ENCODE results near the gene IFI35. TPM values are rescaled to one million over a fixed set of nuclear protein-coding genes. Genes with fewer than 3 reads are reported as not detected.

IFI35 gene
- total and polyA plus RNA-seq, 4 donors = 24.8 to 45.2 (median 34.7) TPM

- ATAC-seq (ENCODE audit: low FRiP score) = no peak
- no peaks in the 10 kb centered on the region for H3K27me3 ChIP-seq (ENCODE audit: control insufficient read depth in 1 of 2, insufficient read depth in 2 of 2, low read length in 1 of 2)
- no peaks in the 10 kb centered on the region for H3K4me1 ChIP-seq (ENCODE audit: control insufficient read depth in 1 of 2, insufficient read depth in 2 of 2, low read length in 2 of 2)
- WGBS, 2 donors = 86 to 87% methylated on average over 5 of the region's 5 CpGs
- no peaks in the 10 kb centered on the region for H3K9me3 ChIP-seq (ENCODE audit: control insufficient read depth, low read length)
- DNase-seq = no peak
- no peak overlapping the region for H3K4me3 ChIP-seq (ENCODE audit: low read length in 2 of 2)
- no peaks in the 10 kb centered on the region for H3K36me3 ChIP-seq (ENCODE audit: control insufficient read depth in 1 of 2, insufficient read depth in 2 of 2, low read length in 1 of 2)
- no peak overlapping the region for H3K27ac ChIP-seq (ENCODE audit: low read depth in 1 of 2, low read length in 2 of 2)
- intact Hi-C loops (cut with DNase I) = no loop called here
These were observed 4.2 kb downstream of the IFI35 start for GRCh38 chr17:43010667-43011308.

DNA sequence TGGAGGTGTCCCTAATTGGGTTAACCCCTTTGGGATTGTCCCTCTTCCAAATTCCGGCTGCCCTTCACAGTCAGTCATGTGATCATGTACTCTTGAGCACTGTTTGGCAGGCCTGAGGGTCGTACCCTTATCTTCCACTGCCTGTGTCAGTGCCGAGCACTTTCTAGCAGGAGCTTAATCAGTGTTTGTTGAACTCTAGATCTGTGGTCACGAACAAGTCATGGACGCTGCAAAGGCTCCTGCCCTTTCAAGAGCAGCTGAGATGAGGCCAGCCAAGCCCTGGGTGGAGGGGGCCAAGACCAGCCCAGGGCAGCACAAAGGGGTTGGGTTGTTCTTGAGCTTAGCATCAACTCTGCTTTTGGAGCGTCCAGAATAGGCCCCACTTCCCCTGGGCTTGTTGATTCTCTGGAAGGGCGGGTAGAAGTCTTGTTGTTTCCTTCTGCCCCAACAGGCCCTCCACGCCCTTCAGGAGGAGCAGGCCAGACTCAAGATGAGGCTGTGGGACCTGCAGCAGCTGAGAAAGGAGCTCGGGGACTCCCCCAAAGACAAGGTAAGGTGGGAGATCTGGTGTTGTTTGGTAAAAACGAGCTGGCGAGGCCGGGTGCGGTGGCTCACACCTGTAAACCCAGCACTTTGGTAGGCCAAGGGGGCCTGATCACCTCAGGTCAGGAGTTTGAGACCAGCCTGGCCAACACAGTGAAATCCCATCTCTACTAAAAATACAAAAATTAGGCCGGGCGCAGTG, 5.3 kb downstream of the IFI35 start:
- no peak overlapping the region for H3K4me3 ChIP-seq (ENCODE audit: low read length in 2 of 2)
- intact Hi-C loops (cut with DNase I) = no loop called here
- DNase-seq (peak in 1 of 2 donors; percentile 27), ATAC-seq (ENCODE audit: low FRiP score) (no peak)
- no peaks in the 10 kb centered on the region for H3K4me1 ChIP-seq (ENCODE audit: control insufficient read depth in 1 of 2, insufficient read depth in 2 of 2, low read length in 2 of 2)
- H3K27me3 ChIP-seq (ENCODE audit: control insufficient read depth in 1 of 2, insufficient read depth in 2 of 2, low read length in 1 of 2) = no peaks in the 10 kb centered on the region
- H3K36me3 ChIP-seq (ENCODE audit: control insufficient read depth in 1 of 2, insufficient read depth in 2 of 2, low read length in 1 of 2) = no peaks in the 10 kb centered on the region
- H3K27ac ChIP-seq (ENCODE audit: low read depth in 1 of 2, low read length in 2 of 2) = no peak overlapping the region
- WGBS, 2 donors = 77 to 78% methylated on average over 15 of the region's 15 CpGs
- no peaks in the 10 kb centered on the region for H3K9me3 ChIP-seq (ENCODE audit: control insufficient read depth, low read length)

DNA sequence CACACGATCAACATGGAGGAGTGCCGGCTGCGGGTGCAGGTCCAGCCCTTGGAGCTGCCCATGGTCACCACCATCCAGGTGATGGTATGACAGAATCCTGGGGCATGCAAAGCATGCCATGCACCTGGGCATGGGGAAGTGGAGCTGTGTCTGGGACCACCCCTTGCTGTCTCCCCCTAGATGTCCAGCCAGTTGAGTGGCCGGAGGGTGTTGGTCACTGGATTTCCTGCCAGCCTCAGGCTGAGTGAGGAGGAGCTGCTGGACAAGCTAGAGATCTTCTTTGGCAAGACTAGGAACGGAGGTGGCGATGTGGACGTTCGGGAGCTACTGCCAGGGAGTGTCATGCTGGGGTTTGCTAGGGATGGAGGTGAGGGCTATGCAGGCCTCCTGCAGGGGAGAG, 6.7 kb downstream of the IFI35 start:
- H3K36me3 ChIP-seq (ENCODE audit: control insufficient read depth in 1 of 2, insufficient read depth in 2 of 2, low read length in 1 of 2) = peaks cover 0 to under 1% of the 10 kb centered on the region in 2 donors
- no peak overlapping the region for H3K4me3 ChIP-seq (ENCODE audit: low read length in 2 of 2)
- ATAC-seq (ENCODE audit: low FRiP score) = no peak
- H3K27me3 ChIP-seq (ENCODE audit: control insufficient read depth in 1 of 2, insufficient read depth in 2 of 2, low read length in 1 of 2) = no peaks in the 10 kb centered on the region
- H3K27ac ChIP-seq (ENCODE audit: low read depth in 1 of 2, low read length in 2 of 2) = no peak overlapping the region
- intact Hi-C loops (cut with DNase I) = no loop called here
- no peaks in the 10 kb centered on the region for H3K9me3 ChIP-seq (ENCODE audit: control insufficient read depth, low read length)
- WGBS, 2 donors = 81 to 85% methylated on average over 8 of the region's 8 CpGs
- H3K4me1 ChIP-seq (ENCODE audit: control insufficient read depth in 1 of 2, insufficient read depth in 2 of 2, low read length in 2 of 2) = no peaks in the 10 kb centered on the region
- peak in 1 of 2 donors; percentile 64 for DNase-seq

- Histone ChIP-seq H3K27ac (ENCODE audit: low read depth in 1 of 2, low read length in 2 of 2) (no peak overlapping the region), H3K36me3 (ENCODE audit: control insufficient read depth in 1 of 2, insufficient read depth in 2 of 2, low read length in 1 of 2) (peaks cover 0 to 3% of the 10 kb centered on the region in 2 donors), H3K27me3 (ENCODE audit: control insufficient read depth in 1 of 2, insufficient read depth in 2 of 2, low read length in 1 of 2) (no peaks in the 10 kb centered on the region), H3K4me3 (ENCODE audit: low read length in 2 of 2) (no peak overlapping the region), H3K9me3 (ENCODE audit: control insufficient read depth, low read length) (no peaks in the 10 kb centered on the region), H3K4me1 (ENCODE audit: control insufficient read depth in 1 of 2, insufficient read depth in 2 of 2, low read length in 2 of 2) (no peaks in the 10 kb centered on the region)
- ATAC-seq (ENCODE audit: low FRiP score) (no peak), DNase-seq (peak; percentile 38 to 75)
- intact Hi-C loops (cut with DNase I) = no loop called here
- 66 to 72% methylated on average over 12 of the region's 12 CpGs for WGBS, 2 donors
These were observed 7.5 kb downstream of the IFI35 start for GRCh38 chr17:43014020-43014648.

DNA sequence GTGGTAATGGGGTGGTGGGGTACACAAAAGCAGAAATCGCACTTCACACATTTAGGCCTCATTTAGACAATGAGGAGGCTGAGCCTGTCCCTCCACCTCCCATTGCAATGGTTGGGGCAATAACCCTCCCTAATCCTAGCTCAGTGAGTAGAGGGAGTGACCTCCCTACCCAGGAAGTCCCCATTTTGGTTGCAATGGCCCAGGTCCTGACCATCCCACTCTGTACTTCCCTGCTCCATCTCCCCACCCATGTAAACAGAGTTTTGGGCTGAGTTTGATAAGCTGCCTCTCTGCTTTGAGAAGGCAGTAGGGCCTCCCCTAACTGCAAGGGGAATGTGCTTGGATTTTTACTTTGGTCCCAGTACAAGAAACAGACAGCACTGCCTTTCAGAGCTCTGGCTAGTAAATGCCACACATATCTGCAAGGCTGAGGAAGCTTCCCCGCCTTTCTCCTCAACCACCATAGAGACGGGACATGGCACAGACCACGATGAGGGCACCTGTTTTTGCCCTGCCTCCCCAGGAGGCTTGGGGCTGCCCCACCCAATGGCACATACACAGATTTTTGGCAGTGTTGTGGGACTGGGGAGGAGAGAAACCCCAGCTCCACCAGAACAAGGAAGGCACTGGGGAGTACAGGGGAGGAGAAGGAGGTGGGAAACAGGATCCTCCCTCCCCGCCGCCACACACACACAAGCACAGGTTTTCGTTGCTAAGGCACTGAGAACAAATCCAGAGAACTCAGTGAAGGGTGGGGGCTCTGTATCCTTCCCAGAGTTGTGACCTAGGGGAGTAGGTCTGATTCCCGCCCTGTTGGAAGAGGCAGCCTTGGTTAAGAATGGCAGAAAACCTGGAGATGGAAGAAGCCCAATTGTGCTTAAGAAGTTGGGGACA, 8.3 kb downstream of the IFI35 start:
- Histone ChIP-seq H3K4me3 (ENCODE audit: low read length in 2 of 2) (no peak overlapping the region), H3K36me3 (ENCODE audit: control insufficient read depth in 1 of 2, insufficient read depth in 2 of 2, low read length in 1 of 2) (peaks cover 0 to 3% of the 10 kb centered on the region in 2 donors), H3K27me3 (ENCODE audit: control insufficient read depth in 1 of 2, insufficient read depth in 2 of 2, low read length in 1 of 2) (no peaks in the 10 kb centered on the region), H3K27ac (ENCODE audit: low read depth in 1 of 2, low read length in 2 of 2) (no peak overlapping the region), H3K4me1 (ENCODE audit: control insufficient read depth in 1 of 2, insufficient read depth in 2 of 2, low read length in 2 of 2) (no peaks in the 10 kb centered on the region), H3K9me3 (ENCODE audit: control insufficient read depth, low read length) (no peaks in the 10 kb centered on the region)
- WGBS, 2 donors = 86 to 91% methylated on average over 8 of the region's 8 CpGs
- intact Hi-C loops (cut with DNase I) = loop anchor here in 1 of 2 donors (5.0 kb wide), 1 partner anchor 312 kb away; no protein-coding TSS in a partner anchor
- DNase-seq (peak; percentile 38), ATAC-seq (ENCODE audit: low FRiP score) (no peak)

- Histone ChIP-seq H3K36me3 (ENCODE audit: control insufficient read depth in 1 of 2, insufficient read depth in 2 of 2, low read length in 1 of 2) (peaks cover 0 to 3% of the 10 kb centered on the region in 2 donors), H3K4me3 (ENCODE audit: low read length in 2 of 2) (no peak overlapping the region), H3K4me1 (ENCODE audit: control insufficient read depth in 1 of 2, insufficient read depth in 2 of 2, low read length in 2 of 2) (no peaks in the 10 kb centered on the region), H3K27me3 (ENCODE audit: control insufficient read depth in 1 of 2, insufficient read depth in 2 of 2, low read length in 1 of 2) (no peaks in the 10 kb centered on the region), H3K9me3 (ENCODE audit: control insufficient read depth, low read length) (no peaks in the 10 kb centered on the region), H3K27ac (ENCODE audit: low read depth in 1 of 2, low read length in 2 of 2) (no peak overlapping the region)
- peak; percentile 51 for ATAC-seq (ENCODE audit: low FRiP score)
- 57 to 66% methylated on average over 9 of the region's 9 CpGs for WGBS, 2 donors
- peak; percentile 65 to 83 for DNase-seq
- intact Hi-C loops (cut with DNase I) = loop anchor here in 1 of 2 donors (5.0 kb wide), 1 partner anchor 312 kb away; no protein-coding TSS in a partner anchor
These were observed 9.0 kb downstream of the IFI35 start for GRCh38 chr17:43015579-43015978.

- intact Hi-C loops (cut with DNase I) = loop anchor here in 1 of 2 donors (5.0 kb wide), 1 partner anchor 311 kb away; no protein-coding TSS in a partner anchor
- no peaks in the 10 kb centered on the region for H3K4me1 ChIP-seq (ENCODE audit: control insufficient read depth in 1 of 2, insufficient read depth in 2 of 2, low read length in 2 of 2)
These were observed 9.6 kb downstream of the IFI35 start for GRCh38 chr17:43016216-43016615.

More at GRCh38 chr17:43016216-43016615, 9.6 kb downstream of the IFI35 start:
- no peak overlapping the region for H3K27ac ChIP-seq (ENCODE audit: low read depth in 1 of 2, low read length in 2 of 2)
- H3K36me3 ChIP-seq (ENCODE audit: control insufficient read depth in 1 of 2, insufficient read depth in 2 of 2, low read length in 1 of 2) = peaks cover 0 to 3% of the 10 kb centered on the region in 2 donors
- DNase-seq (peak; percentile 37 to 65), ATAC-seq (ENCODE audit: low FRiP score) (no peak)
- WGBS, 2 donors = 88 to 91% methylated on average over 7 of the region's 7 CpGs
- no peak overlapping the region for H3K4me3 ChIP-seq (ENCODE audit: low read length in 2 of 2)
- H3K9me3 ChIP-seq (ENCODE audit: control insufficient read depth, low read length) = no peaks in the 10 kb centered on the region
- no peaks in the 10 kb centered on the region for H3K27me3 ChIP-seq (ENCODE audit: control insufficient read depth in 1 of 2, insufficient read depth in 2 of 2, low read length in 1 of 2)

All from aorta (tissue), 5 donors.